Embryonic facial prominence (tissue), 1 donor: Measurements from ENCODE around the gene ATXN7.
A peak's percentile ranks its signal among the peaks of the same experiment; 100 is the strongest.

Source experiments
- DNase-seq: peaks from one replicate; pipeline ENCODE4 v3.0.0-alpha.2; 2016; ENCODE audit errors: extremely low spot score

ATXN7 gene

GRCh38 chr3:63936925-63937324, 73.3 kb downstream of the ATXN7 start:
- no peak for DNase-seq

- no peak for DNase-seq
Observed at GRCh38 chr3:63937661-63938651, 74.3 kb downstream of the ATXN7 start.

GRCh38 chr3:63940389-63940757, 76.7 kb downstream of the ATXN7 start:
- no peak for DNase-seq

GRCh38 chr3:63942528-63942927, 78.9 kb downstream of the ATXN7 start:
- DNase-seq = no peak

- no peak for DNase-seq
Observed at GRCh38 chr3:63943678-63944077, 80.0 kb downstream of the ATXN7 start.

- DNase-seq = no peak
Observed at GRCh38 chr3:63945558-63946096, 82.0 kb downstream of the ATXN7 start.

- no peak for DNase-seq
Observed at GRCh38 chr3:63946753-63947152, 83.1 kb downstream of the ATXN7 start.

GRCh38 chr3:63947594-63947993, 83.9 kb downstream of the ATXN7 start:
- no peak for DNase-seq

- peak; percentile 62 for DNase-seq
Observed at GRCh38 chr3:63949005-63949404, 85.3 kb downstream of the ATXN7 start.

GRCh38 chr3:63950698-63951097, 87.0 kb downstream of the ATXN7 start:
- DNase-seq = no peak

GRCh38 chr3:63951492-63952247, 88.0 kb downstream of the ATXN7 start:
- no peak for DNase-seq

GRCh38 chr3:63952248-63952594, 88.6 kb downstream of the ATXN7 start:
- DNase-seq = no peak

- no peak for DNase-seq
Observed at GRCh38 chr3:63954182-63954581, 90.5 kb downstream of the ATXN7 start.

- no peak for DNase-seq
Observed at GRCh38 chr3:63955036-63955650, 91.5 kb downstream of the ATXN7 start.

GRCh38 chr3:63955830-63956545, 92.3 kb downstream of the ATXN7 start:
- no peak for DNase-seq

- no peak for DNase-seq
Observed at GRCh38 chr3:63959146-63959545, 95.5 kb downstream of the ATXN7 start.

GRCh38 chr3:63960048-63960711, 96.5 kb downstream of the ATXN7 start:
- DNase-seq = no peak

GRCh38 chr3:63961891-63962290, 98.2 kb downstream of the ATXN7 start:
- DNase-seq = no peak

GRCh38 chr3:63963496-63963895, 99.8 kb downstream of the ATXN7 start:
- DNase-seq = no peak

GRCh38 chr3:63964681-63965485, 101.2 kb downstream of the ATXN7 start:
- DNase-seq = no peak
